ENCODE data around the gene CDKAL1. TPM values are rescaled to one million over a fixed set of nuclear protein-coding genes. Genes with fewer than 3 reads are reported as not detected.

The CDKAL1 gene
- total RNA-seq, 2 donors from 2014 or later = 23.0 to 23.7 TPM

DNA sequence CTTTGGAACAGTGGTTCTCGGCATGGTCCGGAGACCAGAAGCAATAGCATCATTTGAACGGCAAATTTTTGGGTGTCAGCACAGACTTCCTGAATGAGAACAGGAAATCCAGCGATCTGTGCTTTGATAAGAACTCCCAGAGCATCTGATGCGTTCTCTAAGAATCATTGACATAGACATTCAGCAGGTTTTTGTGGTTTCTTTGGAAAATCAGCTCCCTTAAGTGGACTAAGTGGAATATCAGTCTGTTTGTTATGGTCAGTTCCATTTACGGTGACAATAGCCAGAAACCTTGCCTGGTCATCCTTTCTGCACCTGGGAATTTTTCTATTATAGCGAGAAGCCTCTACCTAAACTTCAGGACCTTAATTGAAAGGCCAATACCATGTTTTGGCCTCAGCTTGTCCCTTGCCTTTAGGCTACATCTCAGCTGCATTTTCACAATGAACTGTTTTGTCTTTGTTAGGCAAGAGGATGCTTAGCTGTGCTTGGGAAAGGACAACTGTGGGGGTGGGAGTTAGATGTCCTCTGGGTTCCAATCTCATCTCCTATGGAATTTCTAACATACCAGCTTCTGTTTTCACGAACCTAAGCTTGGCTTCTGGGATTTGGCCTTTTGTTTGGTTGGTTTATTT lies 299.7 kb downstream of the CDKAL1 start:
- H3K36me3 Mint-ChIP-seq (ENCODE audit: low read depth) = peaks cover 6% of the 10 kb centered on the region
- ATAC-seq (no peak), DNase-seq (no peak)
- peaks cover 21% of the 10 kb centered on the region for H3K4me1 Mint-ChIP-seq
- peak overlapping the region; percentile 63 for H3K27ac Mint-ChIP-seq
- H3K4me3 Mint-ChIP-seq = peak overlapping the region; percentile 52
- no peaks in the 10 kb centered on the region for H3K27me3 Mint-ChIP-seq
- no peaks in the 10 kb centered on the region for H3K9me3 ChIP-seq (ENCODE audit: control insufficient read depth, low read length, poor library complexity, severe bottlenecking)

DNA sequence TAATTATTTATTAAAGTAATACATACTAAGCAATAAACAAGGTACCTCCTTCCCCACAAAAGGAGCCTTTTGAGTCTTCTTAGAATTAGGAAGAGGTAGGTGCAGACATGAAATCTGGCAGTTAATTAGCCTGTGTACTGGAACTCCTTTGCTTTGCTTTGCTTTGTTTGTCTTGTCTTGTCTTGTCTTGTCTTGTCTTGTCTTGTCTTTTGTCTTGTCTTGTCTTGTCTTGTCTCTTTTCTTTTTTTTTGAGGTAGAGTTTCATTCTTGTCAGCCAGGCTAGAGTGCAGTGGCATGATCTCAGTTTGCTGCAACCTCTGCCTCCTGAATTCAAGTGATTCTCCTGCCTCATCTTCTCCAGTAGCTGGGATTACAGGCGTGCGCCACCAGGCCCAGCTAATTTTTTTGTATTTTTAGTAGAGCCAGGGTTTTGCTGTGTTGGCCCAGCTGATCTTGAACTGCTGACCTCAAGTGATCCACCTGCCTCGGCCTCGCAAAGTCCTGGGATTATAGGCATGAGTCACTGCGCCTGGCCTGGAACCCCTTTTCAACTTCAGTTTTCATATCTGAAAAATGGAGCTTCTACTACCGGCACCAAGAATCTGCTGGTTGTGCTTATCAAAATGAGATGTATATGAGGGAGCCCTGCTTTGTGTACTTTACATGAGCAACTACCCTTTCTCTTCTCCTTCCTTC lies 301.2 kb downstream of the CDKAL1 start:
- no peaks in the 10 kb centered on the region for H3K9me3 ChIP-seq (ENCODE audit: control insufficient read depth, low read length, poor library complexity, severe bottlenecking)
- Mint-ChIP-seq H3K27ac (no peak overlapping the region), H3K36me3 (ENCODE audit: low read depth) (peaks cover 6% of the 10 kb centered on the region), H3K4me3 (no peak overlapping the region), H3K4me1 (peaks cover 28% of the 10 kb centered on the region), H3K27me3 (no peaks in the 10 kb centered on the region)
- DNase-seq (no peak), ATAC-seq (no peak)

DNA sequence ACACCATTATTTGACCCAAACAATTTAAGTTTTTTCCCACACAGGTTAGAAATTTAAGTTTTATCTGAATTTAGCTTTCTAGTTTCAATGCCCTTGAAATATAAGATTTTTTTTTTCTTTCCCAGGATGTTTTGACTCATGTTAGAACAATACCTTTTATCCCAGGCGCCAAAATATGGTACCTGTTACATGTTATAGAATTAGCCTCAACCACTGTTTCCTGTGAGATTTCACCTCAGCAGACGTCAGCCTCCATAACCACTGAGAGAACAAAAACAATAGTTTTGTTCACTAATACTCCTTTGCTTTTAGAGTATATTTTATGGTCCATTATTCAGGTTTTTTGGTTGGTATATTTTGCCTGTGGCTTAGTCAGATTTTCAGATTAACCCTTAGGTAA lies 302.9 kb downstream of the CDKAL1 start:
- Mint-ChIP-seq H3K36me3 (ENCODE audit: low read depth) (peaks cover 6% of the 10 kb centered on the region), H3K27ac (peak overlapping the region; percentile 1), H3K4me1 (peaks cover 23% of the 10 kb centered on the region), H3K27me3 (no peaks in the 10 kb centered on the region), H3K4me3 (no peak overlapping the region)
- peak; percentile 80 for ATAC-seq
- no peaks in the 10 kb centered on the region for H3K9me3 ChIP-seq (ENCODE audit: control insufficient read depth, low read length, poor library complexity, severe bottlenecking)
- no peak for DNase-seq

DNA sequence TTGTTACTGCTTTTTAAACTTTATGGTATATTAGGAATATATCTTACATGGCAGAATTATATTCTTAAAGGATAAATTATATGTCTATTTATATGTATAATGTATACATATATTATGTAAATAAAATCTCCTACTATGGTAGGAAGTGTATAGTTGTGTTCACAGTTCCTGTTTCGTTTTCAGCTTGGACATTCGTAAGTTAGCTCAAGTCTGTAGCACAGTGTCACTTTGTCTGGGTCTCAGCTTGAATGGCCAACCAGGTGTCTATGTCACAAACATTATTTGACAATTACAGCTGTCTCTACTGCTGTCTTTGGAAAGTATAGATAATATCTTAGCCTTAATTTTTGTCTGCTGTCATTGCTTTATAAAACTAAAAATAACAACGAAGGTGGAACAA lies 303.9 kb downstream of the CDKAL1 start:
- Mint-ChIP-seq H3K4me3 (no peak overlapping the region), H3K36me3 (ENCODE audit: low read depth) (peaks cover 6% of the 10 kb centered on the region), H3K4me1 (peaks cover 19% of the 10 kb centered on the region), H3K27me3 (no peaks in the 10 kb centered on the region), H3K27ac (peak overlapping the region; percentile 1)
- DNase-seq = no peak
- no peak for ATAC-seq
- H3K9me3 ChIP-seq (ENCODE audit: control insufficient read depth, low read length, poor library complexity, severe bottlenecking) = no peaks in the 10 kb centered on the region

DNA sequence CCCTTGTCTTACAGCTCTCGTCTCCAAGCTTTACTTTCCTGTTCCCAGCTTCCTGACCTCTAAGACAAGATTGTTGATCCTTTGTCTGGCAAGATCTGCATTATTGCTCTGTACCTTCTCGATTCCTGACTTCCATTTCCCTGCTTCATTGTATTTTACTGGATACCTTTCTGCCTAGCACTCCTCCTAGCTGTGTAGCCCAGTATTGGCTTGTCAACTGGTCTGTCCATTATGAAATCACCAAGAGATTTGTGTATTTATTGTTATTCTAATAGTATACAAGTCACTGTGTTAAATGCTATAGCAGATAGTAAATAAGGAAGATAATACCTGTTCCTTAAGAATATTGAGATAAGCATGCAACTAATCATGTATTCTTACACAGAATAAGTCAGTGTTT lies 305.4 kb downstream of the CDKAL1 start:
- Mint-ChIP-seq H3K4me3 (no peak overlapping the region), H3K36me3 (ENCODE audit: low read depth) (peaks cover 6% of the 10 kb centered on the region)

DNA sequence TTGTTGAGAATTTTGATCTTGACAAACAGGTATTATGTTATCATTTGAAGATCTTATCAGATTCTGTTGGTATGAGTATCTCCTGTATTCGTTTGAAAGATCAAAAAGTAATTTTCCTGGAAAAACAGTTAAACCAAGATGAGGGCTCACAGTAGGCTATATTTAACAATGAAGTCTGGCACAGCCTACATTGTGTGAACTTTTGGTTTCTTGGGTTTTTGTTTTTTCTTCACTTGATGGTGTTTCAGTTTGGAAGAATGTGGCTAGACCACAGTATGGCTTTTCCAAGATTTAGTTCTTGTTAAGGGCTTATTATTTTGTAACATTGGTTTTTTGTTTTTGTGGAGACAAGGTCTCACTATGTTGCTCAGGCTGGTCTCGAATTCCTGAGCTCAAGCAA lies 306.4 kb downstream of the CDKAL1 start:
- H3K27me3 Mint-ChIP-seq = no peaks in the 10 kb centered on the region
- peaks cover 2% of the 10 kb centered on the region for H3K36me3 Mint-ChIP-seq (ENCODE audit: low read depth)
- peaks cover 12% of the 10 kb centered on the region for H3K4me1 Mint-ChIP-seq
- H3K9me3 ChIP-seq (ENCODE audit: control insufficient read depth, low read length, poor library complexity, severe bottlenecking) = no peaks in the 10 kb centered on the region
- no peak for DNase-seq
- no peak for ATAC-seq
- H3K4me3 Mint-ChIP-seq = no peak overlapping the region
- H3K27ac Mint-ChIP-seq = no peak overlapping the region

More for the DNA sequence above, 305.4 kb downstream of the CDKAL1 start:
- no peak for ATAC-seq
- H3K27ac Mint-ChIP-seq = no peak overlapping the region
- H3K4me1 Mint-ChIP-seq = peaks cover 12% of the 10 kb centered on the region
- H3K27me3 Mint-ChIP-seq = no peaks in the 10 kb centered on the region
- no peaks in the 10 kb centered on the region for H3K9me3 ChIP-seq (ENCODE audit: control insufficient read depth, low read length, poor library complexity, severe bottlenecking)
- DNase-seq = no peak

DNA sequence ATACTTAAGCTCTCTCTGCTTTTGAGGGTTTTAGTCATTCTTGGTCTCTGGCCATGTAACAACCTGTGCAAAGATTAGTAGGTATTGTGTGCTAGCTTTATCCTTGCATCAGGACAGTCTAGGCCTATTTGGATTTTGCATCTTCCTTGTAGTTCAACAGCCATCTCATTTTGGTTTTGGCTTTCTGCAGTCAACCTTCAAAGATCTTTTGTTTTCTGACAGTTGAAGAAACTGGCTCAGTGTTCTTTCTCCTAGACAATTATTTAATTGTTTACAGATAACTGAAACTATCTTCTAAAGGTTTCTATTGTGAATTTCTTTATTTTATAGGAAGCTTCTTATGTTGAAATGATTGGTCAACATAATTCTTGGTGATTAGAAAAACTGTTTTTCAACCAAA lies 307.5 kb downstream of the CDKAL1 start:
- H3K36me3 Mint-ChIP-seq (ENCODE audit: low read depth) = no peaks in the 10 kb centered on the region
- DNase-seq (no peak), ATAC-seq (no peak)
- H3K4me3 Mint-ChIP-seq = no peak overlapping the region
- H3K27me3 Mint-ChIP-seq = no peaks in the 10 kb centered on the region
- no peak overlapping the region for H3K27ac Mint-ChIP-seq
- peaks cover 8% of the 10 kb centered on the region for H3K4me1 Mint-ChIP-seq
- no peaks in the 10 kb centered on the region for H3K9me3 ChIP-seq (ENCODE audit: control insufficient read depth, low read length, poor library complexity, severe bottlenecking)

DNA sequence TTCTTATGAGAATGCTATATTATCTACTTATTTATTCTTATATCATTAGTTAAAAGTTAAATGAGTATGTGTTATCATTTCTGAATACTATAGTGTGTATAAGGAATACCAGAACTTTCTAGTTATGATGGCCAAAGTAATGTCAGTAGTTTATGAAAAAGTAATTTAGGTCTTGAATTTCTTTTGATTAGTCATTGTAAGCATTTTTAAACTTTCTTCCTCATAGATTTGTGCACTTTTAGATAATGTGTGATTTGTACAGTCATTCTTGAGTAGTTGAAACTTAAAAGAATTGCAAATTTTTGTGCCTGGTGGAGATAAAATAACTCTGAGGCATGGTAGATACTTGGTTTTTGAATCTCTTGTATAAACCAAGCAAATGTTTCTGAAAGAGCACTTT lies 311.3 kb downstream of the CDKAL1 start:
- Mint-ChIP-seq H3K27ac (no peak overlapping the region), H3K27me3 (no peaks in the 10 kb centered on the region), H3K4me1 (no peaks in the 10 kb centered on the region), H3K4me3 (no peak overlapping the region), H3K36me3 (ENCODE audit: low read depth) (no peaks in the 10 kb centered on the region)
- ATAC-seq (no peak), DNase-seq (no peak)
- no peaks in the 10 kb centered on the region for H3K9me3 ChIP-seq (ENCODE audit: control insufficient read depth, low read length, poor library complexity, severe bottlenecking)

DNA sequence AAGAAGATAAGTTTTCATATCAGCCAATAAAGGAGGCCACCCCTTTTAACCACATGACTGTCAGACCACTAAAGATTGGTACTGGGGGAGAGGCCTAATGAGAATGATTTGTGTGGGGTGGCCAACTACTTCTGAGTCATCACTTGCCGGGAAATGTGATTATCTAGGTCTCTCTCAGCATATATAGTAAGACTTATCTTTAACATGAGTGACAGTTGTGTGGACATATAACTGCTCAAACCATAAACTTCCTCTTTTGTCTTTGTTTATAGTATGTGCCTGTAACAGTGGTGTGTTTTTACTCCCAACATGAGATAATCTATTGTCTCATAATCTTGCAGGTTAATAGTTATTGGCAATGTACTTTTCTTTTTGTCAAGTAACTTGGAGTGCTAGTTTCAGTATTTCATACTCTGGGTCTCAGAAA lies 312.4 kb downstream of the CDKAL1 start:
- Mint-ChIP-seq H3K4me1 (no peaks in the 10 kb centered on the region), H3K27ac (peak overlapping the region; percentile 48), H3K36me3 (ENCODE audit: low read depth) (no peaks in the 10 kb centered on the region), H3K27me3 (no peaks in the 10 kb centered on the region), H3K4me3 (no peak overlapping the region)
- no peaks in the 10 kb centered on the region for H3K9me3 ChIP-seq (ENCODE audit: control insufficient read depth, low read length, poor library complexity, severe bottlenecking)
- no peak for DNase-seq
- ATAC-seq = no peak

DNA sequence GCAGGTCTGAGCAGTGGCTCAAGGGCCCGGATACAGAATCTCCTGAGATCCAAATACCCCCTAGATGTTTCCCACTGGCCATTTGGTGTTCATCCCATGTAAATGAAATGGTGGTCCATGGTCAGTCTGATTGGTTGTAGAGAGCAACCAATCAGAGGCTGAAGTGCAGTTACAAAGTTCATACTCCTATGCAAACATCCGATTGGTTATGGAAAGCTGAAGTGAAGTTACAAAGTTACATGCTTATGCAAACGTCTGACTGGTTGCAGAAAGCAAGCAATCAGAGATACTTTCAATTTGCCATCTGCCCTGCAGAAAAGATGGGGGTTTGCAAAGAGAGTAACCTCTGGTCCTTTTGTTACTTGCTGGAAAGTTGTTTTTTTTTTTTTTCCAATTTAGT lies 313.6 kb downstream of the CDKAL1 start:
- H3K4me3 Mint-ChIP-seq = no peak overlapping the region
- no peaks in the 10 kb centered on the region for H3K9me3 ChIP-seq (ENCODE audit: control insufficient read depth, low read length, poor library complexity, severe bottlenecking)
- H3K36me3 Mint-ChIP-seq (ENCODE audit: low read depth) = no peaks in the 10 kb centered on the region
- no peak for ATAC-seq
- no peaks in the 10 kb centered on the region for H3K4me1 Mint-ChIP-seq
- H3K27me3 Mint-ChIP-seq = no peaks in the 10 kb centered on the region
- DNase-seq = no peak
- H3K27ac Mint-ChIP-seq = no peak overlapping the region

DNA sequence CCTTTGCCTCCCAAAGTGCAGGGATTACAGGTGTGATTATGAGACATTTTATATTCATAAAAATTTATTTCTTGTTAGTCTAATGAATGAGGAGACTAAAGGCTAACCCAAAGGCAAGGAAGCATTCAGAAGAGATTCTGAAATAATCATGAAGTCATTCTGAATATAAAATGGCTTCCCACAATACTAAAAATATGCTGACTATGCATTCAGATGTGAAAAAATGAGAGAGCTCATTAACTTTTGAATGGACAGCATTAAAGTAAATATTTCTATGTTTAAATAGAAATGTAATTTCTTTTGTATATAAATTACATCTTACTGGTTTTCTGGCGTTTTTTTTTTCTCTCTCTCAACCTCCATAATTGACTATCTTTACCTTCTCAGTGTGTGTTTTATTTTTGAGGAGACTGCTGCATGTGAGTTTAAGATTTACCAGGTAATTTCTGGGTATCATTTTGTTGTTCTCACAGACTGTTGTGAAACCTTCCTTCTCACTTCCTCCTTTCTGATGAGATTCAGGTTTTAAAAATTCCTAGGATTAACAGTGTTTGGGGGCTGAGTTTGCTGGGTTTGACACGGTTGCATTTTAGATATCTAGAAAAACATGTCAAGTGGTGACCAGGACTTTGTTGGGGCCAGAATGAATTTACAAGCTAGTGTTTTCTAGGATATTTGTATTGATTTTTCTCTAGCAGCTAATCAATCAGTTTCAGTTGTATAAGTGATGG lies 316.6 kb downstream of the CDKAL1 start:
- no peak overlapping the region for H3K27ac Mint-ChIP-seq
- H3K9me3 ChIP-seq (ENCODE audit: control insufficient read depth, low read length, poor library complexity, severe bottlenecking) = no peaks in the 10 kb centered on the region
- H3K4me3 Mint-ChIP-seq = no peak overlapping the region
- H3K27me3 Mint-ChIP-seq = no peaks in the 10 kb centered on the region
- H3K36me3 Mint-ChIP-seq (ENCODE audit: low read depth) = no peaks in the 10 kb centered on the region
- H3K4me1 Mint-ChIP-seq = peaks cover under 1% of the 10 kb centered on the region
- ATAC-seq = no peak
- no peak for DNase-seq

DNA sequence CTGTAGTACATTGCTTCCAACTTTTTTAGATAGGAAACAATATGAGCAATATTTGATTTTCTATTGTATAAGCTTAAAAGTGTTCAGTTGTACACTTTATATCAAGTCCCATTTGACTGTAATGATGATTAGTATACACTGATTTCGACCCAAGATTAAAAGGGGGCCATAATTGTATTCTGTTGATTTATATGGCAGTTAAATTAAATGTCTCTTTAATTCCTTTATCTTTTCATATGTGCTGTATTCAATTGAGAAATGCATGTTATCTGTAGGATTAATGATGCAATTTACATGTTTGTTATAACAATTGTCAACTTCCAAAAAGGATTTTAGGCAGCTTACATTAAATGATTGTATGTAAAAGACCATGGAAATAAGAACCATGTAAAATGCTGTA lies 317.5 kb downstream of the CDKAL1 start:
- Mint-ChIP-seq H3K4me1 (peaks cover 3% of the 10 kb centered on the region), H3K36me3 (ENCODE audit: low read depth) (no peaks in the 10 kb centered on the region), H3K4me3 (no peak overlapping the region), H3K27me3 (no peaks in the 10 kb centered on the region), H3K27ac (no peak overlapping the region)
- ATAC-seq = no peak
- no peak for DNase-seq
- H3K9me3 ChIP-seq (ENCODE audit: control insufficient read depth, low read length, poor library complexity, severe bottlenecking) = no peaks in the 10 kb centered on the region

DNA sequence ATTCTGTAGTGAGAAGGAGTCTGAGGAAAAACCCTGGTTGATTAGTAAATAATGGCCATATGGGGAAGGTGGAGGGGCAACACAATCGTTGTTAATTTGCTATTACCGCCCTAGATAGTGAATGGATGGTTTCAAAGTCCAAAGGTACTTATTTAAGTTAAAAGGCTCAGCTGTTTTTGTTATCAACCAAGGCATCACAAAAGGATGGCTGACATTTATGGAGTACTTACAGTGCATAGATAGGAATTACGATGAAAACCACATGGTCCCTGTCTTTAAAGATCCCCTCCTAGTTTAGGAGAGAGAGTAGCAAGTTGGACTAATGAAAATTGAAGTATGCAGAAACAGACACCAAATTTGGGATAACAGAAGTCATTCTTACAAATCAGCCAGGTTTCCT lies 319.6 kb downstream of the CDKAL1 start:
- DNase-seq (no peak), ATAC-seq (no peak)
- H3K9me3 ChIP-seq (ENCODE audit: control insufficient read depth, low read length, poor library complexity, severe bottlenecking) = no peaks in the 10 kb centered on the region
- Mint-ChIP-seq H3K4me1 (peaks cover 5% of the 10 kb centered on the region), H3K4me3 (no peak overlapping the region), H3K27me3 (no peaks in the 10 kb centered on the region), H3K36me3 (ENCODE audit: low read depth) (no peaks in the 10 kb centered on the region), H3K27ac (no peak overlapping the region)
